G401.6 (cell line): ENCODE results near the gene OCEL1.
"Not testable (repeated sequence)": the region's sequence is repeated elsewhere in the genome, so short reads cannot be mapped to it uniquely, and the experiment has no call there.

Experiments
- FAIRE-seq: peaks from 2 replicates; lab custom pipeline; 2012; peaks lifted over from hg19 to GRCh38; lab: Jason Lieb, UNC

Gene OCEL1

GRCh38 chr19:17266026-17266425, 40.0 kb downstream of the OCEL1 start:
- FAIRE-seq: no peak

- no peak for FAIRE-seq
Measured at GRCh38 chr19:17266589-17266974, 40.6 kb downstream of the OCEL1 start.

- FAIRE-seq: peak; percentile 100
Measured at GRCh38 chr19:17266975-17267788, 41.2 kb downstream of the OCEL1 start, which contains the start of gene BABAM1. Gene BABAM1, plus strand, starts transcription at chr19:17267443. Its CDS starts 1,364 bp downstream, at chr19:17268807.

- FAIRE-seq: no peak
Measured at GRCh38 chr19:17268754-17269153, 42.7 kb downstream of the OCEL1 start.

- FAIRE-seq: not testable (repeated sequence)
Measured at GRCh38 chr19:17274892-17275291, 48.9 kb downstream of the OCEL1 start.

- FAIRE-seq: no peak
Measured at GRCh38 chr19:17275441-17276175, 49.6 kb downstream of the OCEL1 start.
